ENCODE data around the gene PEX26. TPM values are rescaled to one million over a fixed set of nuclear protein-coding genes. Genes with fewer than 3 reads are reported as not detected.
"Not testable (repeated sequence)": the region's sequence is repeated elsewhere in the genome, so short reads cannot be mapped to it uniquely, and the experiment has no call there.

Gene PEX26
- total RNA-seq, 1 donor from 2014 or later: 31.5 TPM

DNA sequence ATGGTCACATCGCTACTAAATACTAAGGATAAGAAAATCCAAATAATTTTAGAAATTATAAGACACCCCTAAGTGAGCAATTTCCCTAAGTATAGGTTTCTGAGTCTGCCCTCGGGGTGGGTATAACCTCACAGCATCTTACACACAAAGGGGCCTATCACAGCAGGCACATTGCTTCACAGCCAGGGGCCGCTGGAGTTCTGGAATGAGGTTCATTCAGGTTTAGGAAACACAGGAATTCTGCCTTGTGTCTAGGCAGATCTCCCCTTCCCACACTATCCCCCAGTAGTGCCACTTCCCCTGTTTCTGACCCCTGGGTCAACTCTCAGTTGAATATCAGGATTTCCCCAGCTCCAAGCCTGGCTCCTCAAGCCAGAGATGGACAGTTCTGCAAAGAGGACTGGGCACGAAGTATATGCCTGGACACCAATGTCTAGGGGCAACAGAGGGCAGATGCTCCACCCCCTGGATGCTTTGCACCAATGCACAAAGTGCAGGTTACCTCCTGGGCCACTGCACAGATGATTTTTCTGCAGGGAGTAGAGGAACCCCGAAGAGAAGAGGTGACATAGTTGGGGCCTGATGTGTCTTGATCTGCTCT lies 44.3 kb downstream of the PEX26 start:
- intact Hi-C loops (cut with DNase I): no loop called here

DNA sequence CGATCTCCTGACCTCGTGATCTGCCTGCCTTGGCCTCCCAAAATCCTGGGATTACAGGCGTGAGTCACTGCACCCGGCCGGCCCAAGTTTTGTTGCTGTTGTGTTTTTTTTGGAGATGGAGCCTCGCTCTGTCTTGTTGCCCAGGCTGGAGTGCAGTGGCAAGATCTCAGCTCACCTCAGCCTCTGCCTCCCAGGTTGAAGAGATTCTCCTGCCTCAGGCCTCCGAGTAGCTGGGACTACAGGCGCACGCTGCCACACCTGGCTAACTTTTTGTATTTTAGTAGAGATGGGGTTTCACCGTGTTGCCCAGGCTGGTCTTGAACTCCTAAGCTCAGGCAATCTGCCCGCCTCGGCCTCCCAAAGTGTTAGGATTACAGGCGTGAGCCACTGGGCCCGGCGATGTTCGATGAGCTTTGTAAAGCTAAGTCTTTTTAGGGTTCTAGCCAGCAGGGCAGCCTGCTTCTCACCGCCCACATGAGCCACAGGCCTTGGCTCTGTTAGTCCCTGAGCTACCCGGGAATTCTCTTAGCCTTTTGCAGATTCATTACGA lies 45.8 kb downstream of the PEX26 start:
- H3K4me1 ChIP-seq; H3K4me3 ChIP-seq; H3K36me3 ChIP-seq; ATAC-seq; DNase-seq; intact Hi-C loops (cut with DNase I); H3K9me3 ChIP-seq; H3K27me3 ChIP-seq (ENCODE audit: low read depth); H3K27ac ChIP-seq: not testable (repeated sequence)

More for the DNA sequence above, 44.3 kb downstream of the PEX26 start:
- H3K4me1 ChIP-seq: no peaks in the 10 kb centered on the region
- peaks cover 3% of the 10 kb centered on the region for H3K36me3 ChIP-seq
- no peak overlapping the region for H3K4me3 ChIP-seq
- no peak overlapping the region for H3K27ac ChIP-seq
- DNase-seq (no peak), ATAC-seq (no peak)
- TF ChIP-seq, protein P1, sequence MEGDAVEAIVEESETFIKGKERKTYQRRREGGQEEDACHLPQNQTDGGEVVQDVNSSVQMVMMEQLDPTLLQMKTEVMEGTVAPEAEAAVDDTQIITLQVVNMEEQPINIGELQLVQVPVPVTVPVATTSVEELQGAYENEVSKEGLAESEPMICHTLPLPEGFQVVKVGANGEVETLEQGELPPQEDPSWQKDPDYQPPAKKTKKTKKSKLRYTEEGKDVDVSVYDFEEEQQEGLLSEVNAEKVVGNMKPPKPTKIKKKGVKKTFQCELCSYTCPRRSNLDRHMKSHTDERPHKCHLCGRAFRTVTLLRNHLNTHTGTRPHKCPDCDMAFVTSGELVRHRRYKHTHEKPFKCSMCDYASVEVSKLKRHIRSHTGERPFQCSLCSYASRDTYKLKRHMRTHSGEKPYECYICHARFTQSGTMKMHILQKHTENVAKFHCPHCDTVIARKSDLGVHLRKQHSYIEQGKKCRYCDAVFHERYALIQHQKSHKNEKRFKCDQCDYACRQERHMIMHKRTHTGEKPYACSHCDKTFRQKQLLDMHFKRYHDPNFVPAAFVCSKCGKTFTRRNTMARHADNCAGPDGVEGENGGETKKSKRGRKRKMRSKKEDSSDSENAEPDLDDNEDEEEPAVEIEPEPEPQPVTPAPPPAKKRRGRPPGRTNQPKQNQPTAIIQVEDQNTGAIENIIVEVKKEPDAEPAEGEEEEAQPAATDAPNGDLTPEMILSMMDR (IDR thresholded peaks at IDR 0.05): no peak
- no peaks in the 10 kb centered on the region for H3K9me3 ChIP-seq
- no peaks in the 10 kb centered on the region for H3K27me3 ChIP-seq (ENCODE audit: low read depth)

DNA sequence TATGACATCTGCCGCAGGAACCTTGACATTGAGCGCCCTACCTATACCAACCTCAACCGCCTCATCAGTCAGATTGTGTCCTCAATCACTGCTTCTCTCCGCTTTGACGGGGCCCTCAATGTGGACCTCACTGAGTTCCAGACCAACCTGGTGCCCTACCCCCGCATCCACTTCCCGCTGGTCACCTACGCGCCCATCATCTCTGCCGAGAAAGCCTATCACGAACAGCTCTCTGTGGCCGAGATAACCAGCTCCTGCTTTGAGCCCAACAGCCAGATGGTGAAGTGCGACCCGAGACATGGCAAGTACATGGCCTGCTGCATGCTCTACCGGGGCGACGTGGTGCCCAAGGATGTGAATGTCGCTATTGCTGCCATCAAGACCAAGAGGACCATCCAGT lies 48.8 kb downstream of the PEX26 start:
- TF ChIP-seq, protein P1 (IDR thresholded peaks at IDR 0.05): no peak
- DNase-seq (no peak), ATAC-seq (no peak)
- H3K27me3 ChIP-seq (ENCODE audit: low read depth): no peaks in the 10 kb centered on the region
- intact Hi-C loops (cut with DNase I): no loop called here
- H3K4me3 ChIP-seq: no peak overlapping the region
- no peaks in the 10 kb centered on the region for H3K4me1 ChIP-seq
- H3K36me3 ChIP-seq: peaks cover 3% of the 10 kb centered on the region
- H3K9me3 ChIP-seq: no peaks in the 10 kb centered on the region
- H3K27ac ChIP-seq: no peak overlapping the region

DNA sequence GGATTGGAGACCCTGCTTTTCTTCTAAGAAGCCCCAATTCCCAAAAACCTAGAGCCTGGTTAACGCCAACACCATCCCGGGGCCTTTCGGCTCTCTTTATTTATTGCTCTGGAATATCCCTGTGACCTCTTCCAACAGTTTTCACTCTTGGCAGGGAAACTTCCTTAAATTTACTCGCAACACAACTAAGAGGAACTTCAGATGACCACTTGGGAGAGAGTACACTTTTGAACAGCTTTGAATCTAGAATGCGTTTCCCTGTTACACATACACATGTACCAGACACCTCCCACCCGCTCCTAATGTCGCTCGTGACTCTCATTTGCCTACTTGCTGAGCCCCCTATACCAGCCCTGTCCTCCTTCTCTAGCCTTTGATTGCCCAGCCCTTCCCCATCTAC lies 52.2 kb downstream of the PEX26 start:
- Histone ChIP-seq H3K4me3 (no peak overlapping the region), H3K9me3 (no peaks in the 10 kb centered on the region), H3K4me1 (no peaks in the 10 kb centered on the region), H3K27ac (no peak overlapping the region), H3K27me3 (ENCODE audit: low read depth) (no peaks in the 10 kb centered on the region), H3K36me3 (peaks cover 3% of the 10 kb centered on the region)
- DNase-seq (no peak), ATAC-seq (peak in 1 of 2 donors; percentile 32)
- TF ChIP-seq, protein P1 (IDR thresholded peaks at IDR 0.05): no peak
- intact Hi-C loops (cut with DNase I): no loop called here

DNA sequence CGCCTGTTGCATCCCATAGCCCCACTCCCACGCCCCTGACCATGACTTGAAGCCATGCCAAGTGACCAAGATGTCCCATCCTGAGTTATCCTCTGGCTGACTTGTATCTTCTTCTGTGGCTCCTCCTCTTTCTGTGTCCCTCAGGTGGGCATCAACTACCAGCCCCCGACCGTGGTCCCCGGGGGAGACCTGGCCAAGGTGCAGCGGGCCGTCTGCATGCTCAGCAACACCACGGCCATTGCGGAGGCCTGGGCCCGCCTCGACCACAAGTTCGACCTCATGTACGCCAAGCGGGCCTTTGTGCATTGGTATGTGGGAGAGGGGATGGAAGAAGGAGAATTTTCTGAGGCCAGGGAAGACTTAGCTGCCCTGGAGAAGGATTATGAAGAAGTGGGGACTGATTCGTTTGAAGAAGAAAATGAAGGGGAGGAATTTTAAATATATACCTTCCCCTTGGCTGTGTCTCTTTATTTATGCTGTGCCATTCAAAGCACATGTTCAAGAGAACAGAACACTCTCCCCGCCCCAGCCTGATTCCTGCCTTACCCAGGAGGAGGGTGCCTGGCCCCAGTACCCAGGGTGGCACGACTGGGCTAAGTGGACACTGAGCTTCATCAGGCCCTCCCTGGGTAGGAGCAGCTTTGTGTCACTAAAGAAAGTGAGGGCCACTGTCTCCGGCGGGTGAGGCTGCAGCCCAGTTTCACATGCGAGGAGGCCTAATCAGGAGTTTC lies 53.1 kb downstream of the PEX26 start:
- Histone ChIP-seq H3K27me3 (ENCODE audit: low read depth) (no peaks in the 10 kb centered on the region), H3K36me3 (peaks cover 3% of the 10 kb centered on the region), H3K4me3 (no peak overlapping the region), H3K27ac (no peak overlapping the region), H3K9me3 (no peaks in the 10 kb centered on the region), H3K4me1 (no peaks in the 10 kb centered on the region)
- ATAC-seq: no peak
- TF ChIP-seq, protein P1 (IDR thresholded peaks at IDR 0.05): no peak
- peak; percentile 33 for DNase-seq
- intact Hi-C loops (cut with DNase I): no loop called here

DNA sequence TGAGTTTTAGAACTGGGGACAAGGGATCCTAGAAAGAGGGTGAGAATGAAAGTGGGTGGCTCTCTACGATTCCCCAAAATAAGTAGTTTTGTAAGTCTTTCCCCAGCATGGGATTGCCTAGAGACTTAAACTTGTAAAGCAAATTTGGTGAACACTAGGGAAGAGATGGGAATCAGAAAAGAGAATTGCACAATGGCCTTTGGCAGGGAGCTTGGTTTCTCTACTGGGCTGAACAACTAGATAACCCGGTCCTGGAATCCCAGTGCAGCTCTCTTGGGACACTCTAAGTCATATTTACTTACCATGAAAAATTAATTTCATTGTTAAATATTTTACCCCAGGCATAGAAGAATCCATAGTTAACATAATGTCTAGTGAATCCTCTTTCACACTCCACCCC lies 55.7 kb downstream of the PEX26 start:
- H3K36me3 ChIP-seq: no peaks in the 10 kb centered on the region
- ATAC-seq (no peak), DNase-seq (no peak)
- H3K9me3 ChIP-seq: no peaks in the 10 kb centered on the region
- no peak overlapping the region for H3K27ac ChIP-seq
- TF ChIP-seq, protein P1 (IDR thresholded peaks at IDR 0.05): no peak
- no peak overlapping the region for H3K4me3 ChIP-seq
- intact Hi-C loops (cut with DNase I): no loop called here
- no peaks in the 10 kb centered on the region for H3K27me3 ChIP-seq (ENCODE audit: low read depth)
- no peaks in the 10 kb centered on the region for H3K4me1 ChIP-seq

Measured in lower lobe of right lung (tissue), 2 donors.